ENCODE results near the gene P4HTM.

The P4HTM gene

GRCh38 chr3:49025793-49026520 is 35.9 kb downstream of the P4HTM start:
- no peak for DNase-seq

GRCh38 chr3:49026536-49026935 is 36.5 kb downstream of the P4HTM start:
- no peak for DNase-seq

- DNase-seq, result no peak
Measured at GRCh38 chr3:49027634-49028033, 37.6 kb downstream of the P4HTM start.

GRCh38 chr3:49028298-49028672 is 38.2 kb downstream of the P4HTM start:
- DNase-seq, result no peak

- DNase-seq, result peak; percentile 93
Measured at GRCh38 chr3:49028673-49029562, 38.9 kb downstream of the P4HTM start, which contains the start of gene IMPDH2. Gene IMPDH2, minus strand, starts transcription at chr3:49029398. Its CDS starts 48 bp downstream, at chr3:49029350.

- no peak for DNase-seq
Measured at GRCh38 chr3:49029563-49029884, 39.5 kb downstream of the P4HTM start.

- no peak for DNase-seq
Measured at GRCh38 chr3:49030321-49030720, 40.3 kb downstream of the P4HTM start.

- DNase-seq, result no peak
Measured at GRCh38 chr3:49032646-49033304, 42.7 kb downstream of the P4HTM start.

- DNase-seq, result no peak
Measured at GRCh38 chr3:49034650-49035049, 44.6 kb downstream of the P4HTM start.

- no peak for DNase-seq
Measured at GRCh38 chr3:49035281-49035680, 45.2 kb downstream of the P4HTM start.

- DNase-seq, result no peak
Measured at GRCh38 chr3:49053543-49053942, 63.5 kb downstream of the P4HTM start.

GRCh38 chr3:49054344-49054862 is 64.4 kb downstream of the P4HTM start:
- DNase-seq, result no peak

Measured in stimulated activated CD4-positive, alpha-beta T cell treated with anti-CD3 and anti-CD28 coated beads, Interleukin-4, amount 100 ng/mL, for 1 hour (primary cell).